COLO668 (cell line): Measurements from ENCODE around the gene C3orf20.

ENCODE experiments used
- DNase-seq: peaks from one replicate; lab custom pipeline; 2025; ENCODE audit not compliant: unreplicated experiment; lab: John Stamatoyannopoulos, UW

The C3orf20 gene

GRCh38 chr3:14674841-14675240, at the start of gene C3orf20:
C3orf20 (plus strand) TSS chr3:14675141; CDS start chr3:14682714, 7,573 bp downstream.
- no peak for DNase-seq

DNA sequence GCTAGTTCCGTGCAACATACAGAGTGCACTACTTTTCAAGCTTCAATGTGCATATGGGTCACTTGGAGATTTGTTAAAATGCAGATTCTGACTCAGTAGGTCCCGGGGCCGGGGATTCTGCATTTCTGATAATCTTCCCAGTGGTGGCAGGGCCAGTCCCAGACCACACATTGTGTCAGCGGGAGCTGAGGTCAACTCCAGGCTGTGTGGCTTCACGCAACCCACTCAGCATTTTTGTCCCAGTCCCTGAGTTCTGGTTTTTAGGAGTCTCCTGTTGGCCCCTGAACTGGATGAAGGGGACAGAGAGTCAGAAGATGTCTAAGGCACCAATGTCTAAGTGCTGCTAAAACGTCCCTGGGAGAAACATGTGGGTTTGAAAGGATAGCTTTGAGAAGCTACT, 49.5 kb upstream of the C3orf20 start:
- DNase-seq, result no peak

DNA sequence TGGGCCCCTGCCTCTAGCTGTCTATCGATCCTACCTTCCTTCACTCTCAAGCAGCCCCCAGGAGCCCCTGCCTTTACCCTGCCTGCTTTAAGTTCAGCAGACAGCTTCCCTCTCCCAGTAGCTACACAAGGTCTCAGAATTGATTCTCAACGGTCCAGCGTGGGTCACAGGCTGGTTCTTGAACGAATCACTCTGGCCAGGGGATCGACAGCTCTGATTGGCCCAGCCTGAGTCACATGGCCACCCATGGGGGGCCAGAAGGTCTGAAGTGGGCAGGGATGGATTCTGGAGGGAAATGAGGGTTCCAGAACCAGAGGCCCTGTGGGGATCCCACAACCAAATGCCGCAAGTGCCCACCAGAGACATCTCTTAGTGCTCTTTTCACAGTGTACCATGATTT, 47.1 kb upstream of the C3orf20 start:
- DNase-seq, result no peak

DNA sequence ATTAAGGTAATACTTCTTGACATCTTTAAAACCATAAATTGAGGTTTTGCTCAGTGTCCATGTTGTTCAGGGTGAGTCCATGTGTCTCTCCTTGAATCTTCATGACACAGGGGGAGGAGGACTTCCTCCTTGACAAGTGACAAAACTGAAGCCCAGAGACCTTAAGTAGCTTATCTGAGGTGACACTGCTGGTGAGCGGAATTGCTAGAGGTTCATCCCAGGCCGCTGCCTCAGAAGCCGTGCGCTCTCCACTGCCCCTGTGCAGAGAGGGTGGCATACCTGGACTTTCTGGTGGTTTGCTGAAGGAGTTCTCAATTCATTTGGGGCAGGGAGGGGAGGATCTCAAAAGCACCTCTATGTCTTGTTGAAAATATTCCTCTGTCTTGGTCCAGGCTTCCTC, 46.5 kb upstream of the C3orf20 start:
- DNase-seq, result no peak

DNA sequence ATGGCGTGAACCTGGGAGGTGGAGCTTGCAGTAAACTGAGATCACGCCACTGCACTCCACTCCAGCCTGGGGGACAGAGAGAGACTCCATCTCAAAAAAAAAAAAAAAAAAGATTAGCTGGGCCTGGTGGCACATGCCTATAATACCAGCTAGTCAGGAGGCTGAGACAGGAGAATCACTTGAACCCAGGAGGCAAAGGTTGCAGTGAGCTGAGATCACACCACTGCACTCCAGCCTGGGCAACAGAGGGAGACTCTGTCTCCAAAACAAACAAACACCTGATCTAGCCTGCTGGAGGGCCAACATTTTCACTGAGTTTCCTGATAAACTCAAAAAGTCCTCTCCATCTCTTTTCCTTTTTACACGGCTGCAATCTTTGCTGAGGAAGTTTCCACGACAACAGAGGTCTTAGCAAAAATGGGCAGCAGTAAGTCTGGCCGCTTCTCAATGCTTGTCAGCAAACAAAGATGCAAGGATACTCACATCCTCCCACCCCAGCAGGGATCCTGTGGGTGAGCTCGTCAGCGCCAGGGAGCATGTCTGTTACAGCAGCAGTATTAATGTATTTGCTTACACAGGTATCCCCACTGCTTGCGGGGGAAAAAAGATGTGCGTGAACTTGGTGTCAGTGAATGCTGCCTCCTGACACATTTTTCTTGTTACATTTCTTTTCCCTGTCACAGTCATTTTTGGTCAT, 44.4 kb upstream of the C3orf20 start:
- DNase-seq, result no peak

DNA sequence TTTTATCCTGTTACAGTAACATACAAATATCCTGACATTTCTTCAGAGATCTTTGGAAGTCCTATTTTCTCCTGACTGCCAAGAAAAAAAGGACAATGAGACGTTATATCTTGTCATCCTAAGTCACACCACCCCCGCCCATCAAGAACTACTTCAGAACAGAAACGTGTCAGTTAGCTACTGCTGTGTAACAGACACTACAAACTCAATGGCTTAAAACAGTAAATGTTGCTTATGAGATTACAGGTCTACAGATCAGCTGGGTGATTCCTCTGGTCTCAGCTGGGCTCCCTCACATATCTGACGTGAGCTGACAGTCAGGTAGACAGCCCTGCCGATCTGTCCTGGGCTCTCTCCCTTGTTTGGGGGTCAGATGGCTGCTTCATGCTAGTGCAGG, 43.8 kb upstream of the C3orf20 start:
- no peak for DNase-seq

GRCh38 chr3:14631687-14632441, 43.1 kb upstream of the C3orf20 start:
- no peak for DNase-seq

DNA sequence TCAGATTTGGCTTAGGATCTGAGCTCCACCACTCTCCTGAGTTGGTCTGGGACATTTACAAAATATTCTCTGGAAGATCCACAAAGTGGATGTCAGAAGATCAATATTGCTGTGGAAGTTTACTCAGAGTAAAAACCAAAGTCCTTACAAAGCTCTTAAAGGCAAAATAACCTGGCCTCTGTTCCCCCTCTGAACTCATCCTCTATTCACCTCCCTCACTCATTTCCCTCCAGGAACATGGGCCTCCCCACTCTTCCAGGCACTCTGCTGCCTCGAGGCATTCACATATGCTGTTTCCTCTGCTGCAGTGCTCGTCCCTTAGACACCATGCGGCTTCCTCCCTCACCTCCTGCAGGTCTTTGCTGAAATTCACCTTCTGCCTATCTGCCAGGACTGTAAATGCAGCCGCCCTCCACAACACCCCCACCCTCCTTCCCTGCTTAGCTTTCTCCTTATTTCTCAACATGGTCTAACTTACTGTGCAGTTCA, 42.5 kb upstream of the C3orf20 start:
- no peak for DNase-seq

GRCh38 chr3:14633417-14633816, 41.5 kb upstream of the C3orf20 start:
- no peak for DNase-seq

- peak; percentile 36 for DNase-seq
Measured at GRCh38 chr3:14633819-14634424, 41.0 kb upstream of the C3orf20 start.

- DNase-seq, result no peak
Measured at GRCh38 chr3:14634763-14635400, 40.1 kb upstream of the C3orf20 start.

DNA sequence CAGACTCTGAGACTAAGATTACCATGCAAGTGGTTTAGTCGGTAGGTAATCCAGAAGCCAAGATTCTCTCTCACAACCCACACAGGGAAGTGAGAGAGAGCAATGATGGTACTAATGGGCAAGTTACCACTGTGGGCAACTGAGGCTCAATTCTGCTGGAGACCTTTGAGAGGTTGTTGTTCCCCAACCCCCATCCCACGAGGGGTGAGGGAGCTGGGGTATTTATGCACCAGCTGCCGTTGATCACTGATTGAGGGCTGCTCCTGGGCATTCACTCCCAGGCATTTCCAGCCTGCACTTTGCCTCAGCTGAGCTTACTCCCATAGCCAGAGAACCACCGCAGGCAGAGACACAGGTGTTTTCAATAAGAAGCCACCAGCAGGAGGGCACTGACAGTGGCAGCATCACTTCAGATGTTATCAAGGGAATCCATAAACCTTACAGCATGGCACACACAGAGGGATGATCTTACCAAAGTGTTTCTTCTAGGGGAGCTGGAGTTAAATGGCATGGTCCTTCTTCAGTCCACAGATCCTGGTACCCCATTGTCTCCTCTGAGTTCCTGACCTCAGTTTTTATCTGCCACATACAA, 38.3 kb upstream of the C3orf20 start:
- no peak for DNase-seq

DNA sequence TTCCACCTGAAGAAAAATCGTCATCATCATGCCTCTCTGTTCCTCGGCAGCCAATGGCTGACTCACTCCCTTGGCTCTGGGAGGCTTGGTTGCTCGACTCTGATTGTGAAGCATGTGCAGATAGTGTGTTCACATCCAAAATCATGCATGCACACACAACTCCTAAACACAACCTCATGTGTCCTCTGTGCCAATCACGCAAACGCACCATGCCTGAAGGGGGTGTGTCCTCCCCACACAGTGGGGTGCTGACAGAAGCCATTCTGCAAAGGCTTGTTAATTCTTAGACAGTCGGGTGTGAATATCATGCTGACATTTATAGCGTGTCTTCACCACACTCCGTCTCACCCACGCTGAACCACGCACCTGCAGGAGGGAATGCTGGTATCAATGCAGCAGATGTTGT, 34.8 kb upstream of the C3orf20 start:
- DNase-seq, result no peak

DNA sequence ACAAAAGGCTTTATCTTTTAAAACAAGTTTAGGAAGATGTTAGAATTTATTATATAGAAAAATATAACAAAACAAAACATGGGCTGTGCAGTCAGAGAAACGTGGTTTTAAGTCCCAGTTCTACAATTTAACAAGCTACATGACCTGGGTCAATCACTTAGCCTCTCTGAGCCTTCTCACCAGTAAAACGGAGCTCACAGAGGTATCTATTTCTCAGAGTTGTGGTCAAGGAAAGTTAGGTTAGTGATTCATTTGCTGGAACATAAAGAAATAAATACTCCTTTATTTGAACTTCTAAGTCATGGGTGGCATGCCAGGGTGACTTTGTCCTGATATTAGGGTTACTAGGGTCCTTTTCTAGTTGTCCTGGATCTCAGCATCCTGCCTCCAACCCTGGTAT, 34.2 kb upstream of the C3orf20 start:
- DNase-seq, result no peak

- no peak for DNase-seq
Measured at GRCh38 chr3:14641346-14641745, 33.6 kb upstream of the C3orf20 start.

DNA sequence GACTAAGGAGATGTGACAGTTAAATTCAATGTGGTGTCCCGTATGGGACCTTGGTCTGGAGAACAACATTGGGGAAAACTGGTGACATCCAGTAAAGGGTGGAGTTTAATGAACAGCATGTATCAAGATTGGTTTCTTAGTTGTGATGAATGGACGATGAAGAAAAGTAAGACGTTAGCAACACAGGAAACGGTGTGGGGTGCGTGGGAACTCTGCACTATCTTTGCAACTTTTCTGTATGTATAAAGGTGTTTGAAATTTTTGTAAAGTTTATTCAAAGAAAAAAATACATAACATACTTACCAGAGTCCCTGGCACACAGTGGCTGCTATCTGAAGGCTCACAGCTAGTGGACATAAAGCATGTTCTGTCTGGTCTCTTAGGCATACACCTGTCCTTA, 29.5 kb upstream of the C3orf20 start:
- DNase-seq, result no peak

GRCh38 chr3:14646131-14646573, 28.8 kb upstream of the C3orf20 start:
- DNase-seq, result no peak

DNA sequence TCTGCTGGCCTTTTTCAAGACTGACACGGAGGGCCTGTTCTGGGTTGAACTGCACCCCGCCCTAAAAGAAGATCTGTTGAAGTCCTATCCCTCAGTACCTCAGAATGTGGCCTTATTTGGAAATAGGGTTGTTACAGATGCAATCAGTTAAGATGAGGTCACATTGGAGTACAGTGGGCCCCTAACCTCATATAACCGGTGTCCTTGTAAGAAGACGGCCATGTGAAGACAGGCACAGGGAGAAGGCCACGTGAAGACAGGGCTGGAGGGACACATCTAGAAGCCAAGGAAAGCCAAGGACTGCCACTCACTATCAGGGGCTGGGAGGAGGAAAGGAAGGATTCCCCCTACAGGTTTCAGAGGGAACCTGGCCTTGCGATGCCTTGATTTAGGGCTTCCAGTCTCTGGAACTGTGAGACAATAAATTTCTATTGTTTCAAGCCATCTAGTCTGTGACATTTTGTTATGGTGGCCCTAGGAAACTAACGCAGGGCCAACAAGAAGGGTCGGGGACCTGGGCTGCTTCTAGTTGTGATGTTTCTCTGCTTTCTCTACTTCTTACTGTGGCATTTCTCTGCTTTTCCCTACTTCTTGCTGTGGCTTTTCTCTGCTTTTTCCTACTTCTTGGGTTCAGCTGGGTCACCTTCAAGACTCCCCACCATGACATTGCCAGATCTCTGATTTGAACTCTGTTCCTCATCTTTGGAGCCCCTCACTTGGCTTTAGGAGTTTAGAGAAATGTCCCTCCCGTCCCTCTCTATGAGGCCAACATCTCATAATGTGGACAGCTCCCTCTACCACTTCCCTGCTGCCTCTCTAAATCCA, 28.1 kb upstream of the C3orf20 start:
- no peak for DNase-seq

DNA sequence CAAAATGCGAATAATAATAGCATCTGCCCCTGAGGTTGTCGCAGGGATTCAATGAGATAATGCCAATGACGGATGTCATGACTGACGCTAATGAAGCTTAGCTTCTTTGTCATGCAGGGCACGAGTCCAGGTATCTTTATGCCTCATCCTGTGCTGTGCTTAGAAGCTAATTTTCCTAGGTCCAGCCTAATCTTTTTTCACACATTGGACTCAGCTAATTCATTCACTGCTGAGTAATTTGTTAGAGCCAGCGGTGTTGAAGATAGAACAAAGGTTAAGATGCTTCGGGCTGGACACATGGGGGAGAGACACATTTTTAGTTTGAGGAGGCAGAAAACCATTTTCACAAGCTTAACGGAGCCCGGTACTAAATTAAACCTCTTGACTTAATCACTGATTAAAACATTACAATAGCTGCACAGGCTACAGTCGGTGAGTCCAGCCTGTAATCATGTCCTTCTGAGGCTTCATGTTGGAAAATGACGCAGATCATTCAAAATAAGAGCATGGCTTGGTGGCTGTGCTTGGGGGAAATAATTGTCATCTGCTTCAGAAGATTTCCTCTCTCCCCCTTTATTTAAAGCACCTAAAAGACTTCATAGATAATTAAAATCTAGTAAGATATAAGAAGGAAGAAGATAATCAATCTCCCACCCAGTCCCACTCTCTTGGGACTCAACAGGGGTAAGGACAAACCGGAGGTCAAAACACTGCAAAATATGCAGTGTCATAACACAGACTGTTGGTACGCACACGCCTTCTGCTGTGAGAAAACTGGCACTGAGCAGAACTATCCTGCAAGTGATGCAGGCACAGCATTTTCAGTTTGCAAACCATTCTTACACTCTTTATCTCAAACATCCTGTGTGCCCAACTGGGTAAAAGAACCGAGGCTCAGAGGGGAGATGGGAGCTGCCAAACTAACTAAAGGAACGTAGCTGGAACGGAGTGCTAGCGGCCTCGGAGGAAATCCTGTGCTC, 26.7 kb upstream of the C3orf20 start:
- DNase-seq, result no peak
